Measurements from ENCODE around the gene IRF1.
"Not testable (repeated sequence)": the region's sequence is repeated elsewhere in the genome, so short reads cannot be mapped to it uniquely, and the experiment has no call there.

Gene IRF1

GRCh38 chr5:132459031-132459982 lies 31.3 kb downstream of the IRF1 start:
- no peak for DNase-seq

- DNase-seq: no peak
Measured at GRCh38 chr5:132458651-132459030, 31.9 kb downstream of the IRF1 start.

- no peak for DNase-seq
Measured at GRCh38 chr5:132458226-132458560, 32.4 kb downstream of the IRF1 start.

- no peak for DNase-seq
Measured at GRCh38 chr5:132457371-132458225, 33.0 kb downstream of the IRF1 start.

GRCh38 chr5:132456987-132457361 lies 33.6 kb downstream of the IRF1 start:
- no peak for DNase-seq

GRCh38 chr5:132456296-132456986 lies 34.1 kb downstream of the IRF1 start:
- DNase-seq: no peak

- no peak for DNase-seq
Measured at GRCh38 chr5:132455614-132456115, 34.9 kb downstream of the IRF1 start.

GRCh38 chr5:132454361-132454760 lies 36.2 kb downstream of the IRF1 start:
- DNase-seq: no peak

- DNase-seq: no peak
Measured at GRCh38 chr5:132451387-132451786, 39.2 kb downstream of the IRF1 start.

GRCh38 chr5:132449060-132449459 lies 41.5 kb downstream of the IRF1 start:
- DNase-seq: no peak

GRCh38 chr5:132447196-132447595 lies 43.4 kb downstream of the IRF1 start:
- no peak for DNase-seq

- DNase-seq: peak; percentile 45
Measured at GRCh38 chr5:132446621-132447020, 44.0 kb downstream of the IRF1 start.

- no peak for DNase-seq
Measured at GRCh38 chr5:132445930-132446329, 44.6 kb downstream of the IRF1 start.

GRCh38 chr5:132445640-132445923 lies 45.0 kb downstream of the IRF1 start:
- no peak for DNase-seq

- no peak for DNase-seq
Measured at GRCh38 chr5:132444841-132445639, 45.5 kb downstream of the IRF1 start.

- DNase-seq: no peak
Measured at GRCh38 chr5:132444061-132444460, 46.5 kb downstream of the IRF1 start.

- DNase-seq: no peak
Measured at GRCh38 chr5:132439521-132440089, 51.0 kb downstream of the IRF1 start.

GRCh38 chr5:132438917-132439316 lies 51.7 kb downstream of the IRF1 start:
- no peak for DNase-seq

- DNase-seq: not testable (repeated sequence)
Measured at GRCh38 chr5:132438267-132438645, 52.3 kb downstream of the IRF1 start.

- DNase-seq: no peak
Measured at GRCh38 chr5:132437604-132438266, 52.8 kb downstream of the IRF1 start.

GRCh38 chr5:132436936-132437335 lies 53.6 kb downstream of the IRF1 start:
- no peak for DNase-seq

GRCh38 chr5:132435886-132436285 lies 54.7 kb downstream of the IRF1 start:
- no peak for DNase-seq
